ENCODE measurements around the gene CHAD.

DNA sequence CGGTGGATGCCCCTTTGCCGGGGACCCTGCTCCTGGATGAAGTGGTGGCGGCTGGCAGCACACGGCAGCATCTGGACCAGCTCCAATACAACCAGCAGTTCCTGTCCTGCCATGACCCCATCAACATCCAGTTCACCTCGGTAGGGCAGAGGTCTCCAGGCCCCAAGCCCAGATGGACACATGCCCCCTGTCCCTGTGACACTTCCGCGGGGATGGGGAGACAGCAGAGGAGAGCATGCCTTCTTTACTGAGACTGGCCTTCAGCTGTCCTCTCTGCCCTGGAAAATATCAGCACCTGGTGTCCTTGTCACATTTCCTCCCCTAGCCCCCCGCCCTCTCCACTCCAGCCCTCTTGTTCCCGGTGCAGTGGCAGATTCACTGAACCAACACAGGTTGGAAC lies 6.2 kb downstream of the CHAD start:
- TF ChIP-seq, protein P1, sequence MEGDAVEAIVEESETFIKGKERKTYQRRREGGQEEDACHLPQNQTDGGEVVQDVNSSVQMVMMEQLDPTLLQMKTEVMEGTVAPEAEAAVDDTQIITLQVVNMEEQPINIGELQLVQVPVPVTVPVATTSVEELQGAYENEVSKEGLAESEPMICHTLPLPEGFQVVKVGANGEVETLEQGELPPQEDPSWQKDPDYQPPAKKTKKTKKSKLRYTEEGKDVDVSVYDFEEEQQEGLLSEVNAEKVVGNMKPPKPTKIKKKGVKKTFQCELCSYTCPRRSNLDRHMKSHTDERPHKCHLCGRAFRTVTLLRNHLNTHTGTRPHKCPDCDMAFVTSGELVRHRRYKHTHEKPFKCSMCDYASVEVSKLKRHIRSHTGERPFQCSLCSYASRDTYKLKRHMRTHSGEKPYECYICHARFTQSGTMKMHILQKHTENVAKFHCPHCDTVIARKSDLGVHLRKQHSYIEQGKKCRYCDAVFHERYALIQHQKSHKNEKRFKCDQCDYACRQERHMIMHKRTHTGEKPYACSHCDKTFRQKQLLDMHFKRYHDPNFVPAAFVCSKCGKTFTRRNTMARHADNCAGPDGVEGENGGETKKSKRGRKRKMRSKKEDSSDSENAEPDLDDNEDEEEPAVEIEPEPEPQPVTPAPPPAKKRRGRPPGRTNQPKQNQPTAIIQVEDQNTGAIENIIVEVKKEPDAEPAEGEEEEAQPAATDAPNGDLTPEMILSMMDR (IDR thresholded peaks at IDR 0.05) = no peak
- no peak for TF ChIP-seq POLR2AphosphoS5 (IDR thresholded peaks at IDR 0.05)

Data from sigmoid colon (tissue), 4 donors.